Loucy (cell line): ENCODE measurements around the gene ZNF507.
"Not testable (repeated sequence)": the region's sequence is repeated elsewhere in the genome, so short reads cannot be mapped to it uniquely, and the experiment has no call there.

Experiments used
- H2AFZ ChIP-seq: fragments of 200-600 bp; sonication (generic); 2 replicates; pipeline ENCODE4 v1.6.0; 2016; ENCODE audit warnings: antibody characterized with exemption, mild to moderate bottlenecking, low read length, moderate library complexity
- H3F3A ChIP-seq: fragments of 200-600 bp; 2 replicates; pipeline ENCODE4 v1.6.0; 2016; ENCODE audit warnings: antibody characterized with exemption, low read depth, mild to moderate bottlenecking
- H3K27me3 ChIP-seq: fragments of 200-600 bp; sonication (generic); 2 replicates; pipeline ENCODE4 v1.6.1; 2014; ENCODE audit warnings: low read length, mild to moderate bottlenecking; ENCODE audit not compliant: insufficient read depth, poor library complexity, severe bottlenecking
- H3K36me3 ChIP-seq: fragments of 200-600 bp; sonication (generic); 2 replicates; pipeline ENCODE4 v1.6.1; 2016; ENCODE audit warnings: low read length; ENCODE audit not compliant: insufficient read depth
- H3K4me1 ChIP-seq: fragments of 200-600 bp; sonication (generic); 2 replicates; pipeline ENCODE4 v1.5.1; 2014; ENCODE audit warnings: low read length, mild to moderate bottlenecking; ENCODE audit not compliant: insufficient read depth, poor library complexity, severe bottlenecking
- H3K4me2 ChIP-seq: fragments of 200-600 bp; sonication (generic); 2 replicates; pipeline ENCODE4 v1.6.0; 2014; ENCODE audit warnings: antibody characterized with exemption, low read length, low read depth, mild to moderate bottlenecking; ENCODE audit not compliant: poor library complexity, severe bottlenecking
- H3K4me3 ChIP-seq: fragments of 200-600 bp; sonication (generic); 2 replicates; pipeline ENCODE4 v1.5.1; 2014; ENCODE audit warnings: low read length, mild to moderate bottlenecking, mixed read lengths; ENCODE audit not compliant: poor library complexity, severe bottlenecking
- H3K79me2 ChIP-seq: fragments of 200-600 bp; sonication (generic); 2 replicates; pipeline ENCODE4 v1.6.1; 2014; ENCODE audit warnings: low read length; ENCODE audit not compliant: insufficient read depth
- H3K9ac ChIP-seq: fragments of 200-600 bp; sonication (generic); 2 replicates; pipeline ENCODE4 v1.6.0; 2014; ENCODE audit warnings: mild to moderate bottlenecking, low read depth, low read length, moderate library complexity; ENCODE audit not compliant: poor library complexity, severe bottlenecking
- H3K9me2 ChIP-seq: fragments of 200-600 bp; sonication (generic); replicated peaks from 2 replicates; pipeline ENCODE4 v1.6.1; 2016; ENCODE audit warnings: low read depth, low read length, mixed read lengths
- H3K9me3 ChIP-seq: fragments of 200-600 bp; sonication (generic); 2 replicates; pipeline ENCODE4 v1.6.1; 2014; ENCODE audit warnings: mild to moderate bottlenecking, antibody characterized with exemption, low read length, low read depth; ENCODE audit not compliant: insufficient read depth
- H4K20me1 ChIP-seq: fragments of 200-600 bp; sonication (generic); 2 replicates; pipeline ENCODE4 v1.6.0; 2014; ENCODE audit warnings: antibody characterized with exemption, low read length, mild to moderate bottlenecking; ENCODE audit not compliant: insufficient read depth, poor library complexity, severe bottlenecking
- EZH2phosphoT487 ChIP-seq: fragments of 200-600 bp; IDR thresholded peaks from 2 replicates; pipeline ENCODE4 v1.6.1; 2018; ENCODE audit warnings: antibody characterized with exemption, mild to moderate bottlenecking, moderate library complexity, borderline replicate concordance
- TF ChIP-seq, protein P1 (sequence below): fragments of 200-600 bp; sonication (generic); conservative IDR thresholded peaks from 2 replicates; pipeline ENCODE4 v1.5.1; 2014; ENCODE audit warnings: mild to moderate bottlenecking, antibody characterized with exemption, low read length

ZNF507 gene

DNA sequence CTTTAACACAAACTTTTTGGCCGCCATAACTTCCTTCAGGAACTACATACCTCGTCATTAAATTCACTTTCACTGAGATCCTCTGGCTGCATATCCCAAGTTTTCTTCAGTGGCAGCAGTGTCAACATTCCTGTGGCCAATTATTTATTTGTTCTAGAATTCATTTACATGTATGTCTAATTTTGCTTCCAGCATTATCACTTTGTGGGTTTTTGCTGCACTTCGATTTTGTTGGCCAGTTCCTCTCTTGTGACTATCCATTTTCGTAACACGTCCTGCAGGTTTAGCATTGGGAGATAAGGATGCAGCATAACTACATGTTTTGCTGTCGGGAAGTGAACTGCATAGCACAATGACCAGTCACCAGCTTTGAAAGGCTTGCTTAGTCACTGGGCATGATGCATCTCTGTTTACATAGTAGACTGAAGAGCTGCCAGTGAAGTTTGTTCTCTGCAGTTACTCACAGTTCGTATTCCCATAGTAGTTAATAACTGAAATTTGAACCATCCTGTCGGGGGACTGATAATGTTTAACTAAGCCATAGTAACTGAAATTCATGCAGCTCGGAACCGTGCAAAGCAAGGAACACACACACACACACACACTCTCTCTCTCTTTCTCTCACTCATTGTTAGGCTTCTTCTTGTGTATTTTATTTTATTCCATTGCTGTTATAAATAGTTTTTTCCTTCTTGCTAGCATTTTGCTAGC, 28.3 kb downstream of the ZNF507 start:
- Histone ChIP-seq H3K4me1 (no peaks in the 10 kb centered on the region), H3F3A (no peaks in the 10 kb centered on the region), H3K36me3 (peaks cover 34% of the 10 kb centered on the region; the same call in 1 of the 2 replicates), H3K27me3 (no peaks in the 10 kb centered on the region), H3K4me2 (no peak overlapping the region), H3K9me2 (no peaks in the 10 kb centered on the region), H4K20me1 (no peaks in the 10 kb centered on the region), H2AFZ (no peak overlapping the region), H3K4me3 (no peak overlapping the region), H3K9me3 (no peaks in the 10 kb centered on the region), H3K79me2 (peaks cover 2% of the 10 kb centered on the region; the same call in 1 of the 2 replicates), H3K9ac (no peak overlapping the region)
- no peak for TF ChIP-seq EZH2phosphoT487
- TF ChIP-seq, protein P1, sequence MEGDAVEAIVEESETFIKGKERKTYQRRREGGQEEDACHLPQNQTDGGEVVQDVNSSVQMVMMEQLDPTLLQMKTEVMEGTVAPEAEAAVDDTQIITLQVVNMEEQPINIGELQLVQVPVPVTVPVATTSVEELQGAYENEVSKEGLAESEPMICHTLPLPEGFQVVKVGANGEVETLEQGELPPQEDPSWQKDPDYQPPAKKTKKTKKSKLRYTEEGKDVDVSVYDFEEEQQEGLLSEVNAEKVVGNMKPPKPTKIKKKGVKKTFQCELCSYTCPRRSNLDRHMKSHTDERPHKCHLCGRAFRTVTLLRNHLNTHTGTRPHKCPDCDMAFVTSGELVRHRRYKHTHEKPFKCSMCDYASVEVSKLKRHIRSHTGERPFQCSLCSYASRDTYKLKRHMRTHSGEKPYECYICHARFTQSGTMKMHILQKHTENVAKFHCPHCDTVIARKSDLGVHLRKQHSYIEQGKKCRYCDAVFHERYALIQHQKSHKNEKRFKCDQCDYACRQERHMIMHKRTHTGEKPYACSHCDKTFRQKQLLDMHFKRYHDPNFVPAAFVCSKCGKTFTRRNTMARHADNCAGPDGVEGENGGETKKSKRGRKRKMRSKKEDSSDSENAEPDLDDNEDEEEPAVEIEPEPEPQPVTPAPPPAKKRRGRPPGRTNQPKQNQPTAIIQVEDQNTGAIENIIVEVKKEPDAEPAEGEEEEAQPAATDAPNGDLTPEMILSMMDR, result no peak

GRCh38 chr19:32374362-32374761, 29.0 kb downstream of the ZNF507 start:
- H3F3A ChIP-seq, H3K4me3 ChIP-seq: not testable (repeated sequence)

GRCh38 chr19:32377088-32377487, 31.7 kb downstream of the ZNF507 start:
- not testable (repeated sequence) for H4K20me1 ChIP-seq, H3K9me2 ChIP-seq, H3K4me2 ChIP-seq, H3K79me2 ChIP-seq, H3K9me3 ChIP-seq, H2AFZ ChIP-seq, H3K4me1 ChIP-seq, H3K9ac ChIP-seq, H3K4me3 ChIP-seq, H3F3A ChIP-seq, H3K27me3 ChIP-seq
- TF ChIP-seq, protein P1, result peak; percentile 33
- peaks cover 45% of the 10 kb centered on the region; the same call in 1 of the 2 replicates for H3K36me3 ChIP-seq

More at GRCh38 chr19:32374362-32374761, 29.0 kb downstream of the ZNF507 start:
- H3K9me2 ChIP-seq, H3K27me3 ChIP-seq, H3K9me3 ChIP-seq, H3K79me2 ChIP-seq, H2AFZ ChIP-seq, H3K4me1 ChIP-seq, H4K20me1 ChIP-seq, H3K9ac ChIP-seq, H3K4me2 ChIP-seq: not testable (repeated sequence)
- peaks cover 34% of the 10 kb centered on the region; the same call in 1 of the 2 replicates for H3K36me3 ChIP-seq

DNA sequence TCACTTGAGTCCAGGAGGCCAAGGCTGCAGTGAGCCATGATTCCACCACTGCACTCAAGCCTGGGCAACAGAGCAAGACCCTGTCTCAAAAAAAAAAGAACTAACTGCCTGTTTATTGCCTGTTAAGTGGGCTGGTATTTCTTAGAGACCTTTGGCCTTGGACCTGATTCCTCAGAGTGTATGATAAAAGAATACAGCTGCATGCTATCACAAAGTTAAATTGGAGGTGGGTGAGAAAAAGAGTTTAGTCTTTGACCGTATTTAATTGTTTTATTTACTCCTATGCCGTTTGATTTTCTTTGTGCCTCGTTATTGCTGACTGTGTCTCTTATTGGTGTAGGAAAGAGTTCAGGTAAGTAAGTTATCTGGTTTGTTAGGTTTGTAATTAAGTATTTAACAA, 34.9 kb downstream of the ZNF507 start:
- Histone ChIP-seq H3F3A (no peaks in the 10 kb centered on the region), H3K79me2 (no peaks in the 10 kb centered on the region), H3K4me2 (no peak overlapping the region), H3K36me3 (peaks cover 47% of the 10 kb centered on the region; the same call in 1 of the 2 replicates), H3K4me3 (no peak overlapping the region), H3K4me1 (no peaks in the 10 kb centered on the region), H3K9me3 (no peaks in the 10 kb centered on the region), H3K9ac (no peak overlapping the region), H4K20me1 (no peaks in the 10 kb centered on the region), H3K9me2 (no peaks in the 10 kb centered on the region), H3K27me3 (no peaks in the 10 kb centered on the region), H2AFZ (no peak overlapping the region)
- TF ChIP-seq, protein P1, result no peak
- no peak for TF ChIP-seq EZH2phosphoT487
